AG04450 (cell line): ENCODE measurements around the gene NEDD4L. TPM values are rescaled to one million over a fixed set of nuclear protein-coding genes. Genes with fewer than 3 reads are reported as not detected.

Experiments used
- polyA plus RNA-seq: library from polyadenylated mRNA; depleted of rRNA; stranded (reverse); fragments of >200 nt; gene quantifications from 2 replicates; pipeline ENCODE4 v1.2.3, GENCODE V29; 2011; rRNA removed
- small RNA-seq: library from RNA; depleted of rRNA; stranded (forward); fragments of <200 nt; gene quantifications from one replicate; pipeline ENCODE3, GENCODE V24; 2012; ENCODE audit warnings: low read depth; ENCODE audit not compliant: insufficient read length

NEDD4L gene
- polyA plus RNA-seq, 1 experiment: 15.0 TPM

Small RNA genes within 50 kb of the gene (small RNA-seq; reads per million reads assigned to genes)
- not detected for gene HMGN1P30
- not detected for gene MIR3591

Other genes with a start within 250 kb of the NEDD4L start
- 59.8 and 77.6 TPM in 2 replicates for gene ATP8B1, start 240.9 kb upstream of the NEDD4L start, polyA plus RNA-seq